GM21529 (cell line): Measurements from ENCODE around the gene VRK3.
"Not testable (repeated sequence)": the region's sequence is repeated elsewhere in the genome, so short reads cannot be mapped to it uniquely, and the experiment has no call there.

ENCODE experiments used
- ATAC-seq: cut with Tn5 transposase; IDR thresholded peaks from one replicate; pipeline ENCODE4 v1.9.1; 2021; ENCODE audit not compliant: unreplicated experiment

Gene VRK3

GRCh38 chr19:49958144-49958543, 67.0 kb downstream of the VRK3 start:
- not testable (repeated sequence) for ATAC-seq

GRCh38 chr19:49957262-49957915, 67.8 kb downstream of the VRK3 start:
- ATAC-seq, result no peak

- no peak for ATAC-seq
Observed at GRCh38 chr19:49956115-49956495, 69.1 kb downstream of the VRK3 start.

GRCh38 chr19:49954933-49955332, 70.2 kb downstream of the VRK3 start:
- no peak for ATAC-seq

GRCh38 chr19:49954092-49954829, 70.9 kb downstream of the VRK3 start:
- ATAC-seq, result no peak

- ATAC-seq, result no peak
Observed at GRCh38 chr19:49953416-49953815, 71.8 kb downstream of the VRK3 start.

GRCh38 chr19:49952906-49953305, 72.3 kb downstream of the VRK3 start:
- ATAC-seq, result no peak

GRCh38 chr19:49952479-49952836, 72.7 kb downstream of the VRK3 start:
- no peak for ATAC-seq

GRCh38 chr19:49951806-49952478, 73.2 kb downstream of the VRK3 start:
- no peak for ATAC-seq

GRCh38 chr19:49950956-49951526, 74.1 kb downstream of the VRK3 start:
- no peak for ATAC-seq

- ATAC-seq, result no peak
Observed at GRCh38 chr19:49950590-49950948, 74.6 kb downstream of the VRK3 start.

- no peak for ATAC-seq
Observed at GRCh38 chr19:49949742-49950589, 75.2 kb downstream of the VRK3 start.

GRCh38 chr19:49946415-49946814, 78.8 kb downstream of the VRK3 start:
- no peak for ATAC-seq

GRCh38 chr19:49944567-49944966, 80.6 kb downstream of the VRK3 start:
- ATAC-seq, result not testable (repeated sequence)

GRCh38 chr19:49940482-49940791, 84.7 kb downstream of the VRK3 start:
- ATAC-seq, result no peak

- no peak for ATAC-seq
Observed at GRCh38 chr19:49939721-49940481, 85.3 kb downstream of the VRK3 start.

- no peak for ATAC-seq
Observed at GRCh38 chr19:49938662-49939061, 86.5 kb downstream of the VRK3 start.

- ATAC-seq, result no peak
Observed at GRCh38 chr19:49937750-49938381, 87.3 kb downstream of the VRK3 start.

GRCh38 chr19:49936549-49936948, 88.6 kb downstream of the VRK3 start:
- no peak for ATAC-seq

GRCh38 chr19:49933643-49934042, 91.5 kb downstream of the VRK3 start:
- no peak for ATAC-seq
